HFFc6 (cell line): Measurements from ENCODE around the gene POLD4. TPM values are rescaled to one million over a fixed set of nuclear protein-coding genes. Genes with fewer than 3 reads are reported as not detected.

Experiments
- DNase-seq: peaks from one replicate; pipeline ENCODE4 v3.0.0-alpha.2; 2018
- H3K27ac Mint-ChIP-seq: 2 replicates; pipeline ENCODE4 v1.8.0; 2020; ENCODE audit warnings: mild to moderate bottlenecking, mixed read lengths
- H3K27me3 Mint-ChIP-seq: 2 replicates; pipeline ENCODE4 v1.8.0; 2021; ENCODE audit warnings: mild to moderate bottlenecking, moderate library complexity, mixed read lengths; ENCODE audit not compliant: insufficient read depth
- H3K36me3 Mint-ChIP-seq: 2 replicates; pipeline ENCODE4 v1.8.0; 2021; ENCODE audit warnings: low read depth, mixed read lengths
- H3K4me1 Mint-ChIP-seq: 2 replicates; pipeline ENCODE4 v1.8.0; 2020; ENCODE audit warnings: low read depth, mixed read lengths
- H3K4me3 Mint-ChIP-seq: 2 replicates; pipeline ENCODE4 v1.8.0; 2020; ENCODE audit warnings: mild to moderate bottlenecking, moderate library complexity, mixed read lengths
- H3K9me3 Mint-ChIP-seq: 2 replicates; pipeline ENCODE4 v1.8.0; 2020; ENCODE audit warnings: mild to moderate bottlenecking, mixed read lengths
- total RNA-seq, 6 experiments: library from RNA; stranded (reverse); fragmentation: NEBNext Ultra II Directional; extraction: Animal tissue kit (Norgen Biotek cat#: 25700); gene quantifications; 2 replicates in 1 of 6; 3 replicates in 5 of 6; pipeline ENCODE4 v1.2.3, GENCODE V29; 2021
- TF ChIP-seq, protein P1 (sequence below): fragments of 200-600 bp; sonication (generic); IDR thresholded peaks from 2 replicates; pipeline ENCODE4 v1.5.0; 2021; ENCODE audit warnings: antibody characterized with exemption, mild to moderate bottlenecking

The POLD4 gene
- total RNA-seq, 6 experiments from 2014 or later = 69.1 to 80.7 (median 70.9) TPM

DNA sequence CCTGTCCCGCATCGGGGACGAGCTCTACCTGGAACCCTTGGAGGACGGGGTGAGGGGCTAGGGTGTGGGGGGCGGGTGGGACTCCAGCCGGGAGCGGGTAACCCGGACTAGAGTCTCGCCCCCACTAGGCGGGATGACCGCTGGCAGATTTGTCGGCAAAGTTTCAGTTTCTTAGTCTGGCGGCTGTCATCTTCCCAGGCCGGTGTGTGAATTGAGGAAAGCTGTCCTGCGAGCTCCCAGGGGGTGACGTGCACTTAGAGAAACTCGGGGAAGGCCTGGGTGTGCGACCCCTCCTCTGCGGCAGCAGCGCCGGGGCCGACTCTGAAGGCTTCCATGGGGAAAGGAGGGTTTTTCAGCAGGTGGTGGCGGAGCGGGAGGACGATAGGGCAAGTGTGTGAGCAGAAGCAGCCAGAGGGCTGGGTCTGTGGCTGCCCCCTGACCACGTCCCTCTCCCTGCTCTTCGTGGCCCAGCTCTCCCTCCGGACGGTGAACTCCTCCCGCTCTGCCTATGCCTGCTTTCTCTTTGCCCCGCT, 38.9 kb upstream of the POLD4 start:
- no peaks in the 10 kb centered on the region for H3K9me3 Mint-ChIP-seq
- TF ChIP-seq, protein P1, sequence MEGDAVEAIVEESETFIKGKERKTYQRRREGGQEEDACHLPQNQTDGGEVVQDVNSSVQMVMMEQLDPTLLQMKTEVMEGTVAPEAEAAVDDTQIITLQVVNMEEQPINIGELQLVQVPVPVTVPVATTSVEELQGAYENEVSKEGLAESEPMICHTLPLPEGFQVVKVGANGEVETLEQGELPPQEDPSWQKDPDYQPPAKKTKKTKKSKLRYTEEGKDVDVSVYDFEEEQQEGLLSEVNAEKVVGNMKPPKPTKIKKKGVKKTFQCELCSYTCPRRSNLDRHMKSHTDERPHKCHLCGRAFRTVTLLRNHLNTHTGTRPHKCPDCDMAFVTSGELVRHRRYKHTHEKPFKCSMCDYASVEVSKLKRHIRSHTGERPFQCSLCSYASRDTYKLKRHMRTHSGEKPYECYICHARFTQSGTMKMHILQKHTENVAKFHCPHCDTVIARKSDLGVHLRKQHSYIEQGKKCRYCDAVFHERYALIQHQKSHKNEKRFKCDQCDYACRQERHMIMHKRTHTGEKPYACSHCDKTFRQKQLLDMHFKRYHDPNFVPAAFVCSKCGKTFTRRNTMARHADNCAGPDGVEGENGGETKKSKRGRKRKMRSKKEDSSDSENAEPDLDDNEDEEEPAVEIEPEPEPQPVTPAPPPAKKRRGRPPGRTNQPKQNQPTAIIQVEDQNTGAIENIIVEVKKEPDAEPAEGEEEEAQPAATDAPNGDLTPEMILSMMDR = no peak
- H3K36me3 Mint-ChIP-seq = no peaks in the 10 kb centered on the region; the same call in 1 of the 2 replicates
- peak overlapping the region; percentile 90 for H3K4me3 Mint-ChIP-seq
- peaks cover 24% of the 10 kb centered on the region for H3K4me1 Mint-ChIP-seq
- DNase-seq = no peak
- peaks cover 1% of the 10 kb centered on the region for H3K27me3 Mint-ChIP-seq
- H3K27ac Mint-ChIP-seq = peak overlapping the region; percentile 83

DNA sequence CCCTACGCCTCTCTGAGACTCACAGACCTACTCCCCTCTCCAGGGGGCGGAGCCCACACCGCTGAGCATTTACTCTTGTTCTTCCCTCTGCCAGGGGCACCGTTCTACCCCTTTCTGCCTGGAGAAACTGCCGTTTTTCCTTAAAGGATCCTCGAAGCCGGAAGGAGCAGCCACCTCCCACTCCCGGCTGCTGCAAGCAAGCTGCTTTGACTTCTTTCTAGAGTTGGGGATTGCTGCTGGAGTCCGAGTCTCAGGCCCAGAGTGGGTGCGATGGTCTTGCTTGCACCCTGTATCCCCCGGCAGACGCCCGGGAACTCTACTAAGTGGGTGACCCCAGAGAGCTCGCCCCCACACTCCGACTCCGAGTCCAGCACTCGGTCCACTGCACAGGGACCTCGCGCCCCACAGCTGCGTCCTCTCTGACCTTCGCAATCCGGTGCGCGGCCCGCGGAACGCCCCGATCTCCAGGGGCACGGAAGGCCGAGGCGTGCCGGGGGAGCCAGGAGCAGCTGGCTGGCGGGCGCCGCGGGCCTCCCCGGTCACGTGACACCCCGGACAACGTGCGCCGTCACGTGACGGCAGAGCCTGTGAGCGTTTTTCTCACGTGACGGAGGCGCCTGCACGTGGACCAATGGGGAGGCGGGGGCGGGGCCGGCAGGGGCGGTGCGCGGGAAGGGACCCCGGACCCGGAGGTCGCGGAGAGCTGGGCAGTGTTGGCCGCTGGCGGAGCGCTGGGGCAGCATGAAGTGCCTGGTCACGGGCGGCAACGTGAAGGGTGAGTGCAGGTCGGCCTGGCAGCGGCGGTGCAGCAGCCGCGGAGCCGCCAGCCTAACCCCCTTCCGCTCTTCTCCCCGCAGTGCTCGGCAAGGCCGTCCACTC, 38.2 kb upstream of the POLD4 start, which contains the start of gene RAD9A:
Gene RAD9A (plus strand): TSS at position 683 of the 879 bp plus-strand sequence. CDS start 59 bp downstream, at position 742.
- DNase-seq = peak; percentile 86
- TF ChIP-seq, protein P1 = no peak
- Mint-ChIP-seq H3K27me3 (peaks cover 1% of the 10 kb centered on the region), H3K27ac (peak within 1 kb of the TSS; percentile 83), H3K4me1 (peaks cover 24% of the 10 kb centered on the region), H3K4me3 (peak within 1 kb of the TSS; percentile 90), H3K9me3 (no peaks in the 10 kb centered on the region), H3K36me3 (no peaks in the 10 kb centered on the region)

DNA sequence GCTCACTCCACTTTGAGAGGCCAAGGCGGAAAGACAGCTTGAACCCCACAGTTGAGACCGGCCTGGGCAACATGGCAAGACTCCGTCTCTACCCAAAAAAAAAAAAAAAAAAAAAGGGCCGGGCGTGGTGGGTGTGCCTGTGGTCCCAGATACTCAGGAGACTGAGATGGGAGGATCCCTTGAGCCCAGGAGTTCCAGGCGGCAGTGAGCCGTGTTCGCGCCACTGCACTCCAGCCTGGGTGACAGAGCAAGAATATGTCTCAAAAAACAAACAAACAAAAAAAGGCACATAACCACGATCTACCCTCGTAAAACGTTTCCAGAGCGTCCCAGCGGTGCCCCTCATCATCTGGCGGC, 37.6 kb upstream of the POLD4 start:
- Mint-ChIP-seq H3K4me1 (peaks cover 24% of the 10 kb centered on the region), H3K9me3 (no peaks in the 10 kb centered on the region), H3K4me3 (peak overlapping the region; percentile 90), H3K36me3 (no peaks in the 10 kb centered on the region), H3K27ac (peak overlapping the region; percentile 83), H3K27me3 (peaks cover 1% of the 10 kb centered on the region)
- DNase-seq = no peak
- TF ChIP-seq, protein P1 = no peak

DNA sequence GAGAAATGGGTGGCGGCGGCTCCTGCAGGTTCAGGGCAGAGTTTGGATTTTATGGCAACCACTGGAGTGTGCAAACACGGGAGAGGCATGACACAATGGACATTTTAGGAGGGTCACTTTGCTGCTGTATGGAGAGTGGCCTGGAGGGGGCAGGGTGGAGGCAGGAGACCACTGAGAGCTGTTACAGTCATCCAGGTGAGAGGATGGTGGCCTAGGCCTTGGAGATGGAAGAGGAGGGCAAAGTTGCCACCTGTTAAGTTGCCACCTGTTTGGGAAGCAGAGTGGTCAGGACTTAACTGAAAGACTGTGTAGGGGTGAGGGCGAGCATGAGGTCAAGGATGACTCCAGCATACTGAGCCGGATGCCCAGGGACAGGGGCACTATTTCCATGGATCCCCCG, 36.1 kb upstream of the POLD4 start:
- H3K36me3 Mint-ChIP-seq = no peaks in the 10 kb centered on the region
- H3K4me1 Mint-ChIP-seq = peaks cover 34% of the 10 kb centered on the region
- H3K4me3 Mint-ChIP-seq = peak overlapping the region; percentile 38
- TF ChIP-seq, protein P1 = peak; percentile 70
- no peaks in the 10 kb centered on the region for H3K9me3 Mint-ChIP-seq
- H3K27ac Mint-ChIP-seq = no peak overlapping the region
- no peak for DNase-seq
- peaks cover 4% of the 10 kb centered on the region for H3K27me3 Mint-ChIP-seq

DNA sequence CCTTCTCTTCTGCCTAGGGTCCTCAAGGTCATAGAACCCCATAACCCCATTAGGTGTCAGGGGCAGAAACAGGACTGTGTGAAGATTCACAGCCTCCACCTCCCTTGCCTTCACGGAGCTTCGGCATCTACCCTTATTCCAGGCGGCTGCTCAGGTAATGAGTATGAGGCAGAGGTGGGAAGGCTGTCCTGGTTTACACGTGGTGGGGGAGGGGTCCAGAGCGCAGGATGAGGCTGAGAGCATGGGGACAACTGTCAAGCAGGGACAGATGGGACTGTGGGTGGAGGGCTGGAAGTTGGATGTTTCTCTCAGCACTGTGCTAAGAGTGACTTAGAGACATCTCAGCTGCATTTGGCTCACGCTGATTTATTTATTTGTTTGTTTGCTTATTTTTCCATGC, 34.2 kb upstream of the POLD4 start:
- Mint-ChIP-seq H3K4me1 (peaks cover 34% of the 10 kb centered on the region), H3K4me3 (no peak overlapping the region)
- DNase-seq = no peak

More for the DNA sequence above, 34.2 kb upstream of the POLD4 start:
- TF ChIP-seq, protein P1 = no peak
- H3K27ac Mint-ChIP-seq = no peak overlapping the region
- no peaks in the 10 kb centered on the region for H3K36me3 Mint-ChIP-seq
- no peaks in the 10 kb centered on the region for H3K9me3 Mint-ChIP-seq
- H3K27me3 Mint-ChIP-seq = peaks cover 4% of the 10 kb centered on the region
